NCI-H2171 (cell line): ENCODE data around the gene ST6GAL1.

ENCODE experiments used
- DNase-seq: peaks from one replicate; lab custom pipeline; 2025; lab: John Stamatoyannopoulos, UW

ST6GAL1 gene

GRCh38 chr3:187112934-187113793 is 182.8 kb downstream of the ST6GAL1 start:
- no peak for DNase-seq

- DNase-seq, result no peak
These were observed 184.2 kb downstream of the ST6GAL1 start for GRCh38 chr3:187114511-187114910.

GRCh38 chr3:187120326-187120725 is 190.0 kb downstream of the ST6GAL1 start:
- no peak for DNase-seq

- DNase-seq, result no peak
These were observed 191.9 kb downstream of the ST6GAL1 start for GRCh38 chr3:187122261-187122660.

GRCh38 chr3:187125319-187126031 is 195.1 kb downstream of the ST6GAL1 start:
- no peak for DNase-seq
